ENCODE data around the gene NSUN6.

GRCh38 chr10:18681366-18681765 is 30.0 kb upstream of the NSUN6 start:
- TF ChIP-seq CTCF (IDR thresholded peaks at IDR 0.05 in 4 of 5, conservative IDR thresholded peaks at IDR 0.05 in 1 of 5), result no peak
- TF ChIP-seq POLR2A (IDR thresholded peaks at IDR 0.05), result no peak
